IMR-90 (cell line): Measurements from ENCODE around the gene VPS37C. TPM values are rescaled to one million over a fixed set of nuclear protein-coding genes. Genes with fewer than 3 reads are reported as not detected.

ENCODE experiments used
- ATAC-seq: fragments of 200-7000 bp; cut with Tn5 transposase; 2 replicates; pipeline ENCODE4 v1.9.1; 2020; ENCODE audit warnings: low read depth, mild to moderate bottlenecking, moderate library complexity
- BruUV-seq: library from RNA; stranded (reverse); fragments of 400-500 nt; replicated peaks from 2 replicates; lab custom pipeline; 2021; lab: Mats Ljungman, UMichigan
- CTCF ChIA-PET: fragments of 300-600 bp; formaldehyde crosslinking; extraction: SDS; loops from one replicate; lab custom pipeline; 2021; ENCODE audit warnings: antibody characterized with exemption; lab: Yijun Ruan, JAX
- POLR2A ChIA-PET: fragments of 300-600 bp; sonication (Branson Sonifier 250); formaldehyde crosslinking; loops from one replicate; lab custom pipeline; 2022; ENCODE audit warnings: antibody characterized with exemption; ENCODE audit not compliant: unreplicated experiment; lab: Charles Lee
- DNase-seq: peaks from one replicate; pipeline ENCODE4 v3.0.0; 2013
- H2AFZ ChIP-seq: replicated peaks from 2 replicates; pipeline ENCODE3; 2013; ENCODE audit warnings: low read length, mild to moderate bottlenecking; ENCODE audit not compliant: poor library complexity
- H2AK5ac ChIP-seq: 2 replicates; pipeline ENCODE4 v1.6.1; 2013; ENCODE audit warnings: low read depth, low read length, inconsistent platforms
- H2AK9ac ChIP-seq: replicated peaks from 2 replicates; pipeline ENCODE3; 2013; ENCODE audit warnings: mild to moderate bottlenecking, low read depth, low read length, moderate library complexity; ENCODE audit not compliant: poor library complexity
- H2BK120ac ChIP-seq: 2 replicates; pipeline ENCODE4 v1.6.1; 2013; ENCODE audit warnings: low read depth, low read length, inconsistent platforms
- H2BK15ac ChIP-seq: 3 replicates; pipeline ENCODE4 v1.6.1; 2013; ENCODE audit warnings: low read depth, low read length, inconsistent platforms
- H2BK20ac ChIP-seq: 2 replicates; pipeline ENCODE4 v1.6.1; 2013; ENCODE audit warnings: low read depth, mild to moderate bottlenecking, inconsistent platforms, low read length, moderate library complexity
- H2BK5ac ChIP-seq: 2 replicates; pipeline ENCODE4 v1.6.1; 2013; ENCODE audit warnings: mild to moderate bottlenecking, low read depth, low read length, inconsistent platforms; ENCODE audit not compliant: poor library complexity, severe bottlenecking
- H3K14ac ChIP-seq: replicated peaks from 2 replicates; pipeline ENCODE4 v1.6.1; 2013; ENCODE audit warnings: low read depth, low read length, inconsistent platforms
- H3K18ac ChIP-seq: 2 replicates; pipeline ENCODE4 v1.6.1; 2013; ENCODE audit warnings: low read depth, low read length, control low read depth
- H3K23ac ChIP-seq: 2 replicates; pipeline ENCODE4 v1.6.1; 2013; ENCODE audit warnings: low read depth, low read length, inconsistent platforms
- H3K27ac ChIP-seq: 2 replicates; pipeline ENCODE4 v1.5.1; 2013; ENCODE audit warnings: mild to moderate bottlenecking, control low read depth, low read length; ENCODE audit not compliant: insufficient read depth
- H3K27me3 ChIP-seq: 2 replicates; pipeline ENCODE4 v1.6.1; 2013; ENCODE audit warnings: low read length; ENCODE audit not compliant: control insufficient read depth, insufficient read depth
- H3K36me3 ChIP-seq: 2 replicates; pipeline ENCODE4 v1.6.1; 2013; ENCODE audit warnings: low read length, mixed read lengths; ENCODE audit not compliant: control insufficient read depth, insufficient read depth
- H3K4ac ChIP-seq: 2 replicates; pipeline ENCODE4 v1.6.1; 2013; ENCODE audit warnings: low read depth, low read length, inconsistent platforms
- H3K4me1 ChIP-seq: 2 replicates; pipeline ENCODE4 v1.6.1; 2013; ENCODE audit warnings: low read length, mixed read lengths; ENCODE audit not compliant: control insufficient read depth, insufficient read depth
- H3K4me2 ChIP-seq: 2 replicates; pipeline ENCODE4 v1.6.1; 2013; ENCODE audit warnings: low read depth, mild to moderate bottlenecking, control low read depth, low read length, moderate library complexity
- H3K4me3 ChIP-seq: 2 replicates; pipeline ENCODE4 v1.5.1; 2013; ENCODE audit warnings: low read depth, mild to moderate bottlenecking, control low read depth, low read length, moderate library complexity; ENCODE audit not compliant: insufficient read depth
- H3K56ac ChIP-seq: 2 replicates; pipeline ENCODE4 v1.6.1; 2013; ENCODE audit warnings: low read length, inconsistent platforms; ENCODE audit not compliant: insufficient read depth; ENCODE audit errors: extremely low read depth
- H3K79me1 ChIP-seq, 2 experiments: 2 replicates each; pipeline ENCODE4 v1.6.1; 2013; ENCODE audit warnings: low read length in 2 of 2, inconsistent platforms in 1 of 2, low read depth in 1 of 2
- H3K9ac ChIP-seq: 2 replicates; pipeline ENCODE4 v1.6.1; 2013; ENCODE audit warnings: low read depth, low read length, control low read depth
- H3K9me1 ChIP-seq: 2 replicates; pipeline ENCODE4 v1.6.1; 2013; ENCODE audit warnings: low read length, inconsistent platforms; ENCODE audit not compliant: insufficient read depth
- H3K9me3 ChIP-seq: 2 replicates; pipeline ENCODE4 v1.6.1; 2013; ENCODE audit warnings: low read length; ENCODE audit not compliant: control insufficient read depth, insufficient read depth
- H4K20me1 ChIP-seq: 2 replicates; pipeline ENCODE4 v1.6.1; 2013; ENCODE audit warnings: low read length, inconsistent platforms; ENCODE audit not compliant: insufficient read depth
- H4K5ac ChIP-seq: 2 replicates; pipeline ENCODE4 v1.6.1; 2013; ENCODE audit warnings: mild to moderate bottlenecking, low read depth, low read length, control low read depth
- H4K8ac ChIP-seq, 2 experiments: 2 replicates each; pipeline ENCODE4 v1.6.1; 2013; ENCODE audit warnings: low read depth in 2 of 2, low read length in 2 of 2, control low read depth in 1 of 2, inconsistent platforms in 1 of 2
- H4K91ac ChIP-seq: 2 replicates; pipeline ENCODE4 v1.6.1; 2013; ENCODE audit warnings: low read depth, low read length, inconsistent platforms; ENCODE audit not compliant: insufficient read depth
- BHLHE40 ChIP-seq: fragments of 150-350 bp; IDR thresholded peaks from 2 replicates; pipeline ENCODE4 v1.6.1; 2016; ENCODE audit warnings: mild to moderate bottlenecking, low read depth, low read length
- CEBPB ChIP-seq: IDR thresholded peaks from 2 replicates; pipeline ENCODE4 v1.6.1; 2012; ENCODE audit warnings: low read depth, low read length, improper control_type of control experiment
- CHD1 ChIP-seq: IDR thresholded peaks from 2 replicates; pipeline ENCODE4 v1.6.1; 2012; ENCODE audit warnings: low read depth, low read length, improper control_type of control experiment
- FOS ChIP-seq: fragments of 150-350 bp; IDR thresholded peaks from 2 replicates; pipeline ENCODE4 v1.6.1; 2016; ENCODE audit warnings: low read depth, low read length
- MAFK ChIP-seq: IDR thresholded peaks from 2 replicates; pipeline ENCODE4 v1.6.1; 2012; ENCODE audit warnings: low read depth, low read length, improper control_type of control experiment
- MAZ ChIP-seq: IDR thresholded peaks from 2 replicates; pipeline ENCODE4 v1.6.1; 2012; ENCODE audit warnings: low read depth, mild to moderate bottlenecking, low read length, improper control_type of control experiment, moderate library complexity, borderline replicate concordance
- MXI1 ChIP-seq: IDR thresholded peaks from 2 replicates; pipeline ENCODE4 v1.6.1; 2012; ENCODE audit warnings: low read depth, mild to moderate bottlenecking, low read length, moderate library complexity, borderline replicate concordance
- NFE2L2 ChIP-seq: fragments of 150-350 bp; IDR thresholded peaks from 2 replicates; pipeline ENCODE4 v1.6.1; 2016; ENCODE audit warnings: low read depth, mild to moderate bottlenecking, low read length
- POLR2A ChIP-seq: IDR thresholded peaks from 2 replicates; pipeline ENCODE4 v1.6.1; 2012; ENCODE audit warnings: mild to moderate bottlenecking, low read depth, low read length
- RCOR1 ChIP-seq: IDR thresholded peaks from 2 replicates; pipeline ENCODE4 v1.6.1; 2012; ENCODE audit warnings: mild to moderate bottlenecking, low read length, improper control_type of control experiment; ENCODE audit not compliant: insufficient replicate concordance
- RFX5 ChIP-seq: IDR thresholded peaks from 2 replicates; pipeline ENCODE4 v1.8.0; 2012; ENCODE audit warnings: low read depth, mild to moderate bottlenecking, low read length, moderate library complexity
- SMC3 ChIP-seq: fragments of 150-350 bp; IDR thresholded peaks from 2 replicates; pipeline ENCODE4 v1.6.1; 2016; ENCODE audit warnings: low read depth, mild to moderate bottlenecking, antibody characterized with exemption, low read length, moderate library complexity
- WGBS, 2 experiments: methylation state at CpG; one replicate each; pipeline versions ENCODE4 v1.1.5 to v1.1.7; 2013; ENCODE audit warnings: missing lambda C conversion rate in 2 of 2; ENCODE audit not compliant: insufficient read length in 1 of 2; ENCODE audit errors: extremely low coverage in 2 of 2; 5-methylcytosine and 5-hydroxymethylcytosine counted together
- dilution Hi-C: fragments of 300-500 bp; cut with HindIII; formaldehyde crosslinking; loops from one replicate; pipeline ENCODE4 v1.14.3; 2018; ENCODE audit warnings: low sequenced_read_pairs; ENCODE audit not compliant: unreplicated experiment
- in situ Hi-C: fragments of 300-500 bp; cut with MboI; formaldehyde crosslinking; loops from 3 replicates; pipeline ENCODE4 v1.14.3; 2019; ENCODE audit warnings: low sequenced_read_pairs, inconsistent platforms, mixed read lengths
- intact Hi-C: fragments of 100-400 bp; cut with micrococcal nuclease; formaldehyde crosslinking; loops from 2 replicates; pipeline ENCODE4 v1.10.0; 2022
- polyA plus RNA-seq, 3 experiments: library from polyadenylated mRNA; depleted of rRNA; stranded (reverse); fragments of >200 nt; gene quantifications; 2 replicates each; pipeline ENCODE4 v1.2.3, GENCODE V29; 2012; ENCODE audit warnings: low replicate concordance in 1 of 3
- total RNA-seq: library from RNA; depleted of rRNA; stranded (reverse); fragments of >200 nt; gene quantifications from 2 replicates; pipeline ENCODE4 v1.2.3, GENCODE V29; 2012
- TF ChIP-seq, protein P1 (sequence below): fragments of 150-350 bp; IDR thresholded peaks from 2 replicates; pipeline ENCODE4 v1.6.1; 2017; ENCODE audit warnings: mild to moderate bottlenecking, antibody characterized with exemption, low read length, low read depth
- TF ChIP-seq, protein P2 (sequence below): conservative IDR thresholded peaks from 2 replicates; pipeline ENCODE4 v1.5.1; 2012; ENCODE audit warnings: mild to moderate bottlenecking, low read depth, low read length, improper control_type of control experiment
- TF ChIP-seq, protein P3 (sequence below): fragments of 150-350 bp; IDR thresholded peaks from 2 replicates; pipeline ENCODE4 v1.6.1; 2016; ENCODE audit warnings: low read depth, mild to moderate bottlenecking, low read length, moderate library complexity, borderline replicate concordance

VPS37C gene
- total and polyA plus RNA-seq, 2 of the 4 experiments (the other 2 are of a cell fraction): 3.2 to 13.2 TPM

DNA sequence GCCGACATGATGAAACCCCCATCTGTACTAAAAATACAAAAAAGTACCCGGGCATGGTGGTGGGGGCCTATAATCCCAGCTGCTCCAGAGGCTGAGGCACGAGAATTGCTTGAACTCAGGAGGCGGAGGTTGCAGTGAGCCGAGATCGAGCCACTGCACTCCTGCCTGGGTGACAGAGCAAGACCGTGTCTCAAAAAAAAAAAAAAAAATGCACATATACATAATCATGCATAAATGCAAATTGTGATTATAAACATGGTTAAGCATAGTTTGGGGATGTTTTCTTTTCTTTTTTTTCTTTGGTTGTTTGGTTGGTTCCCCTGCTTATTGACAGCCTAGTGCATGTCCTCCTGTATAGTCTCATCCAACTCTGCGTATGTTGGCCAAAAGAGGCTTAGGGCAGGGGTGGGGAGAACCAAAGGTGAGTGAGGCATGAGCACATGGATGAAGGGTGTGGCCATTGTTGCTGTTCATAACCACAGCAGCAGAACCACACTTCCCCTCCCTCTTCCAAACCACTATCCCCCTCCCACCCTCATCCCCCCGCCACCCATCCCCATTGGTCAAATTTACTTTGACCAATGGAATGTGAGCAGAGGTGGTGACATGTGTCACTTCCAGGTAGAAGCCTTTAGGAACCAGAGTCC, 6.9 kb upstream of the VPS37C start:
- Histone ChIP-seq H4K8ac (no peak overlapping the region), H3K23ac (no peak overlapping the region), H3K9ac (no peak overlapping the region), H4K91ac (no peak overlapping the region), H2AK5ac (no peak overlapping the region), H3K4me1 (no peaks in the 10 kb centered on the region), H3K14ac (no peak overlapping the region), H3K4me2 (no peak overlapping the region), H3K18ac (no peak overlapping the region), H2BK5ac (no peak overlapping the region), H3K27me3 (peaks cover 27% of the 10 kb centered on the region), H4K5ac (no peak overlapping the region), H3K56ac (no peak overlapping the region), H2BK120ac (no peak overlapping the region), H3K36me3 (no peaks in the 10 kb centered on the region), H3K27ac (no peak overlapping the region), H2AK9ac (no peak overlapping the region), H3K9me3 (no peaks in the 10 kb centered on the region; the same call in none of the 2 replicates), H3K4ac (no peak overlapping the region), H3K4me3 (no peak overlapping the region), H4K20me1 (no peaks in the 10 kb centered on the region), H2BK20ac (no peak overlapping the region), H3K9me1 (no peaks in the 10 kb centered on the region), H2BK15ac (no peak overlapping the region), H3K79me1 (no peaks in the 10 kb centered on the region), H2AFZ (no peak overlapping the region)
- intact Hi-C loops: no loop called here
- POLR2A ChIA-PET: no interaction called here
- ATAC-seq: no peak
- 100% methylated on average over 1 of the region's 9 CpGs; no CpG with 5 or more reads in 1 of the 2 experiments for WGBS, 2 experiments
- in situ Hi-C loops: no loop called here
- no TSS peak for BruUV-seq
- no peak for DNase-seq
- CTCF ChIA-PET: no interaction called here
- dilution Hi-C loops: no loop called here
- no peak for TF ChIP-seq RFX5
- TF ChIP-seq MAFK: no peak
- no peak for TF ChIP-seq RCOR1
- TF ChIP-seq, protein P1, sequence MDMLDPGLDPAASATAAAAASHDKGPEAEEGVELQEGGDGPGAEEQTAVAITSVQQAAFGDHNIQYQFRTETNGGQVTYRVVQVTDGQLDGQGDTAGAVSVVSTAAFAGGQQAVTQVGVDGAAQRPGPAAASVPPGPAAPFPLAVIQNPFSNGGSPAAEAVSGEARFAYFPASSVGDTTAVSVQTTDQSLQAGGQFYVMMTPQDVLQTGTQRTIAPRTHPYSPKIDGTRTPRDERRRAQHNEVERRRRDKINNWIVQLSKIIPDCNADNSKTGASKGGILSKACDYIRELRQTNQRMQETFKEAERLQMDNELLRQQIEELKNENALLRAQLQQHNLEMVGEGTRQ: no peak
- TF ChIP-seq, protein P2, sequence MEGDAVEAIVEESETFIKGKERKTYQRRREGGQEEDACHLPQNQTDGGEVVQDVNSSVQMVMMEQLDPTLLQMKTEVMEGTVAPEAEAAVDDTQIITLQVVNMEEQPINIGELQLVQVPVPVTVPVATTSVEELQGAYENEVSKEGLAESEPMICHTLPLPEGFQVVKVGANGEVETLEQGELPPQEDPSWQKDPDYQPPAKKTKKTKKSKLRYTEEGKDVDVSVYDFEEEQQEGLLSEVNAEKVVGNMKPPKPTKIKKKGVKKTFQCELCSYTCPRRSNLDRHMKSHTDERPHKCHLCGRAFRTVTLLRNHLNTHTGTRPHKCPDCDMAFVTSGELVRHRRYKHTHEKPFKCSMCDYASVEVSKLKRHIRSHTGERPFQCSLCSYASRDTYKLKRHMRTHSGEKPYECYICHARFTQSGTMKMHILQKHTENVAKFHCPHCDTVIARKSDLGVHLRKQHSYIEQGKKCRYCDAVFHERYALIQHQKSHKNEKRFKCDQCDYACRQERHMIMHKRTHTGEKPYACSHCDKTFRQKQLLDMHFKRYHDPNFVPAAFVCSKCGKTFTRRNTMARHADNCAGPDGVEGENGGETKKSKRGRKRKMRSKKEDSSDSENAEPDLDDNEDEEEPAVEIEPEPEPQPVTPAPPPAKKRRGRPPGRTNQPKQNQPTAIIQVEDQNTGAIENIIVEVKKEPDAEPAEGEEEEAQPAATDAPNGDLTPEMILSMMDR: no peak
- no peak for TF ChIP-seq MXI1
- TF ChIP-seq FOS: no peak
- TF ChIP-seq BHLHE40: no peak
- TF ChIP-seq NFE2L2: no peak
- TF ChIP-seq, protein P3, sequence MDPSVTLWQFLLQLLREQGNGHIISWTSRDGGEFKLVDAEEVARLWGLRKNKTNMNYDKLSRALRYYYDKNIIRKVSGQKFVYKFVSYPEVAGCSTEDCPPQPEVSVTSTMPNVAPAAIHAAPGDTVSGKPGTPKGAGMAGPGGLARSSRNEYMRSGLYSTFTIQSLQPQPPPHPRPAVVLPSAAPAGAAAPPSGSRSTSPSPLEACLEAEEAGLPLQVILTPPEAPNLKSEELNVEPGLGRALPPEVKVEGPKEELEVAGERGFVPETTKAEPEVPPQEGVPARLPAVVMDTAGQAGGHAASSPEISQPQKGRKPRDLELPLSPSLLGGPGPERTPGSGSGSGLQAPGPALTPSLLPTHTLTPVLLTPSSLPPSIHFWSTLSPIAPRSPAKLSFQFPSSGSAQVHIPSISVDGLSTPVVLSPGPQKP: no peak
- no peak for TF ChIP-seq CEBPB
- no peak for TF ChIP-seq POLR2A
- TF ChIP-seq SMC3: no peak
- TF ChIP-seq CHD1: no peak
- TF ChIP-seq MAZ: no peak
